Activated CD4-positive, alpha-beta T cell treated with anti-CD3 and anti-CD28 coated beads, Interleukin-2, amount 10 ng/mL, durations not matched to agents 7 days and 5 days (primary cell): ENCODE data around the gene FREM3. TPM values are rescaled to one million over a fixed set of nuclear protein-coding genes. Genes with fewer than 3 reads are reported as not detected.

Experiments used
- CTCF ChIA-PET: fragments of 350-600 bp; sonication (Branson Sonifier 250); formaldehyde crosslinking; loops from one replicate; lab custom pipeline; 2021; ENCODE audit warnings: antibody characterized with exemption; lab: Charles Lee
- POLR2A ChIA-PET: fragments of 350-600 bp; sonication (Branson Sonifier 250); formaldehyde crosslinking; loops from one replicate; lab custom pipeline; 2021; ENCODE audit warnings: antibody characterized with exemption; lab: Charles Lee
- DNase-seq: peaks from one replicate; pipeline ENCODE4 v3.0.0-alpha.2; 2020
- H3K27ac Mint-ChIP-seq: one replicate; pipeline ENCODE4 v1.8.0; 2021; ENCODE audit warnings: mild to moderate bottlenecking, moderate library complexity, mixed read lengths
- H3K27me3 Mint-ChIP-seq: one replicate; pipeline ENCODE4 v1.8.0; 2021; ENCODE audit warnings: mixed read lengths
- H3K36me3 Mint-ChIP-seq: one replicate; pipeline ENCODE4 v1.8.0; 2021; ENCODE audit warnings: low read depth, mixed read lengths
- H3K4me1 Mint-ChIP-seq: one replicate; pipeline ENCODE4 v1.8.0; 2021; ENCODE audit warnings: mixed read lengths
- H3K4me3 Mint-ChIP-seq: one replicate; pipeline ENCODE4 v1.8.0; 2021; ENCODE audit warnings: mild to moderate bottlenecking, moderate library complexity, mixed read lengths
- H3K9me3 Mint-ChIP-seq: one replicate; pipeline ENCODE4 v1.8.0; 2021; ENCODE audit warnings: mixed read lengths
- total RNA-seq, 2 experiments: library from RNA; stranded (reverse); gene quantifications; one replicate each; pipeline ENCODE4 v1.2.3, GENCODE V29; 2021

The FREM3 gene
- total RNA-seq, 2 experiments from 2014 or later: not detected

DNA sequence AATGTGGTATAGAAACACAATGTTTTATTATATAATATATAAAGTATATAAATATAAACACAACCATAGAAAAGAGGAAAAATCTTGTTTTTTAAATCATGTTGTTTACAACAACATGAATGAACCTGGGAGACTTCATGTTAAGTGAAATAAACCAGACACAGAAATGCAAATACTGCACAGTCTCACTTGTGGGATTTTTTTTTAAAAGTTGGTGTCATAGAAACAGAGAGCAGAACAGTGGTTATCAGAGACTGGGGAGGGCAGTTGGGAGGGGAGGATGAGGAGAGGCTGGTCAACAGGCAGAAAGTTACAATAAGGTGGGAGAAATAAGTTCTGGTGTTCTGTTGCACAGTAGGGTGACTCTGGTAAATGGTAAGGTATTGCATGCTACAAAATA, 57.1 kb downstream of the FREM3 start:
- H3K4me3 Mint-ChIP-seq: no peak overlapping the region
- H3K4me1 Mint-ChIP-seq: no peaks in the 10 kb centered on the region
- H3K27me3 Mint-ChIP-seq: no peaks in the 10 kb centered on the region
- ChIA-PET POLR2A (no interaction called here), CTCF (no interaction called here)
- no peaks in the 10 kb centered on the region for H3K36me3 Mint-ChIP-seq
- H3K9me3 Mint-ChIP-seq: peaks cover 15% of the 10 kb centered on the region
- no peak overlapping the region for H3K27ac Mint-ChIP-seq
- no peak for DNase-seq

- H3K4me3 Mint-ChIP-seq: no peak overlapping the region
- H3K9me3 Mint-ChIP-seq: peaks cover 11% of the 10 kb centered on the region
- no peaks in the 10 kb centered on the region for H3K4me1 Mint-ChIP-seq
- DNase-seq: no peak
- H3K36me3 Mint-ChIP-seq: no peaks in the 10 kb centered on the region
- H3K27ac Mint-ChIP-seq: no peak overlapping the region
- POLR2A ChIA-PET: no interaction called here
- no peaks in the 10 kb centered on the region for H3K27me3 Mint-ChIP-seq
- CTCF ChIA-PET: no interaction called here
Measured at GRCh38 chr4:143642611-143643010, 57.9 kb downstream of the FREM3 start.

DNA sequence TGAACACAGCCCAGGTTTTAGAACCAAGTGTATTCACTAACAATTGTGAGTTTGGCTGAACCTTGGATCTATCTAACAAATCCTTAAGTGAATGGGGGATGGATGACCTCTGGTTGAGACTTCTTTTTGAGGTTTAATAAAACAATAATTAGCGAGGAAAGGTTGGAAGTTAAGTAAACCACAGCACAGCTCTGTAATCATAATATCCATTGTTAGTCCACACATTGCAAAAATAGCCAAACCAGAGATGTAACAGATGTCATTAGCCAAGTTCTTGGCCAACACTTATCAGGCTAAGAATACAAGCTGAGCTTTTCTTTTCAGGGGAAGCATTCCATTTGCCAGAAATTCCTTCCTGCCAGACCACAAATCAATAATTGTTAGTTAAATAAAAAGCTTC, 59.1 kb downstream of the FREM3 start:
- DNase-seq: no peak
- Mint-ChIP-seq H3K9me3 (peaks cover under 1% of the 10 kb centered on the region), H3K36me3 (no peaks in the 10 kb centered on the region), H3K27me3 (no peaks in the 10 kb centered on the region), H3K27ac (no peak overlapping the region), H3K4me1 (no peaks in the 10 kb centered on the region), H3K4me3 (no peak overlapping the region)
- ChIA-PET CTCF (no interaction called here), POLR2A (no interaction called here)

DNA sequence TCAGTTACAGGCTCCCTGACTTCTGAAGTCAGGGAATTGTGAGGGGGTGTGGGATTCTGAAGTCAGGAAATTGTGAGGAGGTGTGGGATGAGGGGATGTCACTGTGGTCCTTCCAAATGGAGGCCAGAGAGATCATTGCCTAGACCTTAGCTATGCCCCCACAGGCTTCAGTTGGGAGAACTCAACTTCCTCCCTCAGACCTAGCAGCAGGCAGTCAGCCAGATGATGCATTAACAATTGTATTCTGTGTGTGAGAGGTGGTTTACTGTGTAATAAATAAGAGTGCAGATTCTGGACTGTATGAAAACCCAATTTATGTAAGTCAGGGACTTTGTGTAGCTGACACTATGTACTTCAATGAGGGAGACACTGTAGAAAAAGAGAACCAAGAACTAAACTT, 65.7 kb downstream of the FREM3 start:
- no peaks in the 10 kb centered on the region for H3K9me3 Mint-ChIP-seq
- no peak overlapping the region for H3K4me3 Mint-ChIP-seq
- no peaks in the 10 kb centered on the region for H3K4me1 Mint-ChIP-seq
- CTCF ChIA-PET: no interaction called here
- peaks cover 7% of the 10 kb centered on the region for H3K27me3 Mint-ChIP-seq
- POLR2A ChIA-PET: no interaction called here
- no peak for DNase-seq
- no peaks in the 10 kb centered on the region for H3K36me3 Mint-ChIP-seq
- no peak overlapping the region for H3K27ac Mint-ChIP-seq

GRCh38 chr4:143633833-143634232, 66.6 kb downstream of the FREM3 start:
- peaks cover 7% of the 10 kb centered on the region for H3K27me3 Mint-ChIP-seq
- no peaks in the 10 kb centered on the region for H3K36me3 Mint-ChIP-seq
- ChIA-PET CTCF (no interaction called here), POLR2A (no interaction called here)
- H3K4me1 Mint-ChIP-seq: no peaks in the 10 kb centered on the region
- H3K27ac Mint-ChIP-seq: no peak overlapping the region
- no peaks in the 10 kb centered on the region for H3K9me3 Mint-ChIP-seq
- DNase-seq: no peak
- no peak overlapping the region for H3K4me3 Mint-ChIP-seq

DNA sequence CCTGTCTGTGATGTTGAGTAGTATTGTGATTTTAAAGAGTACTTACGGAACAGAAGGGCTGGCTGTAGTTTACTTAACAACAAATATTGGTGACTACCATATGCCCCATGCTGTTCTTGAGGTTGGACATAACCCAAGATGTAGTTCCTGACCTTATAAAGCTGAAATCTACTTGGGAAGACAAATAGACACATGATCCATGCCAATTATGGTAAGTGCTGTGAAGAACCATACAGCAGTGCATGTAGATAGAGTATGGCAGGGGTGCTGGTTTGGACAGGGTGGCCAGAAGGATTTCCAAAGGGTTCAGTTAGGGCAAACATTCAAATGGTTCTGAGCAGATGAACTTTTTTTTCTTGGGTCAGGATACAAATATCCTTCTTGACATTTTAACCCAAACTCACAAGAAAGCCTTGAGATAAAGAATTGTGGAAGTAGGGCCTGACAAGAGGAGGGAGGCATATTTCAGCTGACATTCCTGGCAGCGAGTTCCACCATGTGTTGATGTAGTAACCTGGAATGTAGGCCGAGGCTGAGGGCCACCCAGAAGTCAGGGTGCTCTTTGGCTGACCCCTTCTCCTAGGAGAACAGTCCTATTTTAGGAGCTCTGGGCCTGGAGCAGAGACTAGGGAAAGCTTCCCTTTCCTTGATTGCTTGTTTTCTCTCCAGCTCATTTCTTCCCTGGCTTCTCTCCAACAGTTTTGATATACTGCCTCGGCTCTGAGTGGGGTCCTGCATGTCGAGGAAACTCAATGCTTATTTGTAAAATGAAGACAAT, 74.2 kb downstream of the FREM3 start:
- Mint-ChIP-seq H3K36me3 (no peaks in the 10 kb centered on the region), H3K27me3 (peaks cover 2% of the 10 kb centered on the region), H3K27ac (no peak overlapping the region), H3K4me3 (no peak overlapping the region), H3K9me3 (peaks cover 4% of the 10 kb centered on the region), H3K4me1 (no peaks in the 10 kb centered on the region)
- ChIA-PET CTCF (interaction anchor here (0.6 kb wide), 1 partner anchor 11 kb away, joined by 5 read pairs; no protein-coding TSS in a partner anchor), POLR2A (no interaction called here)
- no peak for DNase-seq

- DNase-seq: no peak
- H3K4me3 Mint-ChIP-seq: no peak overlapping the region
- no peaks in the 10 kb centered on the region for H3K36me3 Mint-ChIP-seq
- H3K27me3 Mint-ChIP-seq: peaks cover 2% of the 10 kb centered on the region
- H3K9me3 Mint-ChIP-seq: peaks cover 4% of the 10 kb centered on the region
- POLR2A ChIA-PET: no interaction called here
- no peaks in the 10 kb centered on the region for H3K4me1 Mint-ChIP-seq
- no peak overlapping the region for H3K27ac Mint-ChIP-seq
- CTCF ChIA-PET: no interaction called here
Measured at GRCh38 chr4:143625632-143626031, 74.8 kb downstream of the FREM3 start.

GRCh38 chr4:143623896-143624295, 76.6 kb downstream of the FREM3 start:
- POLR2A ChIA-PET: no interaction called here
- Mint-ChIP-seq H3K27ac (no peak overlapping the region), H3K27me3 (peaks cover 5% of the 10 kb centered on the region), H3K4me3 (no peak overlapping the region), H3K4me1 (no peaks in the 10 kb centered on the region), H3K9me3 (peaks cover 4% of the 10 kb centered on the region), H3K36me3 (no peaks in the 10 kb centered on the region)
- CTCF ChIA-PET: no interaction called here
- DNase-seq: no peak

DNA sequence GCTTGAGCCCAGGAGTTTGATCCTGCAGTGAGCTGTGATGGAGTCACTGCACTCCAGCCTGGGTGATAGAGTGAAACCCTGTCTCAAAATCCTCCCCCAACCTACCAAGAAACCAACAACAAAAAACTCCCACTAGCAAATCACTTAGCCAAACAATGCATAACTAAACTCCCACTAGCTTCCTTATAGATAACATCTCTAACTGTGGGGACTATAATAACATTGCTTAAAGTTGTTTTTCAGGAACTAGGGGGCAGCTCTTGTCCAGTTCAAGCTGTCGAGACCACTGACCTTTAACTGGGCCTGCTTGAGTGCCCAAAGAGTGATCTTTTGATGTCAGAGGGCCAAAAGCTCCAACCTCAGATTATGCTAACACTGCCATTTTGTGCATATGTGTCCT, 81.7 kb downstream of the FREM3 start:
- Mint-ChIP-seq H3K4me1 (peaks cover 6% of the 10 kb centered on the region), H3K27me3 (peaks cover 11% of the 10 kb centered on the region), H3K27ac (no peak overlapping the region), H3K4me3 (no peak overlapping the region), H3K9me3 (no peaks in the 10 kb centered on the region), H3K36me3 (no peaks in the 10 kb centered on the region)
- DNase-seq: no peak
- ChIA-PET POLR2A (no interaction called here), CTCF (interaction anchor here (0.6 kb wide), 1 partner anchor 13 kb away, joined by 3 read pairs; no protein-coding TSS in a partner anchor)

DNA sequence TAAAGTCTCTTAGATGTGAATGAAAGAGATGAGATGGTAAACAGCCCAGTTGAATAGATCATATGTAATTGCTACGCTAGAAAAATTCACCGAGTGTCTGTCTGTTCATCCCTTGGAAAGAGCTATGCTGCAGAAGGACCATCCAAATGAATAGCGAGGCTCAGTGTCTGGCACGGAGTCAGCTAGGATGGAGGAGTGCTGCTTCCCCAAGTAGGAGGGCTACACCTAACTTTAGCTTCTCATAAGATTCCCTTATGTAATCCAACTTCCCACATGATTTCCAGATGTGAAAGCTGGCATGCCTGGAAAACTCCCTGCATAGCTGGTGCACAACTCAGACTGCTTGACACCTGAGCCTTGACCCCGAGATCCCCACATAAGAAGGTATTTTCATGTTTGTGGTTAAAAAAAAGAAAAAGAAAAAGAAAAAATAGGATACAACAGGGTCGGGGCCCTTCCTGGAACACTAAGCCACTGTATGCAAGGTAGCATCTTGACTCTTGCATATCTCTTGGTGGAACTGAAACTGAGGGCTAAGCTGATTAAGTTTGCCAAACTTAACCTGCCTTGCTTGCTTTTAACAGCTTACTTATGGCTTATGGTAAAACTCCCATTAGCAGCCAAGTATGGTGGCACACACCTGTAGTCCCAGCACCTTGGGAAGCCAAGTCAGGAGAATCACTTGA, 82.3 kb downstream of the FREM3 start:
- DNase-seq: no peak
- Mint-ChIP-seq H3K4me3 (no peak overlapping the region), H3K27me3 (peaks cover 14% of the 10 kb centered on the region), H3K4me1 (peaks cover 6% of the 10 kb centered on the region), H3K27ac (no peak overlapping the region), H3K9me3 (no peaks in the 10 kb centered on the region), H3K36me3 (no peaks in the 10 kb centered on the region)
- POLR2A ChIA-PET: no interaction called here
- CTCF ChIA-PET: interaction anchor here (0.6 kb wide), 1 partner anchor 12 kb away, joined by 3 read pairs; no protein-coding TSS in a partner anchor

DNA sequence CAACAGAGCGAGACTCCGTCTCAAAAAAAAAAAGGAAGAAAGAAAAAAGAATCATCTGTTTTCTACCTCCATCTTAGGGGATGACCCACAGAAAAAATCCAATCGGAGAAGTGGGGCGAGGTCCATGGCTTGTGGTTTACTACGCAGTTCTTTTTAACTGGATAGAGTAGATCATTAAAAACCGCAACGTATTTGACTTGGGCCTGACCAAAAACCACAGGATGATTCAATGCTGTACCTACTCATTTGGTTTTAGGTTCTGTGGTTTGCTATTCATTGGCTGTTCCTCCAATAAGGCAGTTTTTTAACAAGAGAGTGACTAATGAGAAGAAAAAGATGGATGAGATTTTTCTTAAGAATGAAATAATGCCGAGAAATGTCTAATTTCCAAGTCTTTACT, 83.7 kb downstream of the FREM3 start:
- no peaks in the 10 kb centered on the region for H3K36me3 Mint-ChIP-seq
- ChIA-PET CTCF (no interaction called here), POLR2A (no interaction called here)
- H3K27me3 Mint-ChIP-seq: peaks cover 21% of the 10 kb centered on the region
- H3K9me3 Mint-ChIP-seq: no peaks in the 10 kb centered on the region
- H3K4me1 Mint-ChIP-seq: peaks cover 6% of the 10 kb centered on the region
- DNase-seq: peak; percentile 21
- H3K27ac Mint-ChIP-seq: no peak overlapping the region
- H3K4me3 Mint-ChIP-seq: no peak overlapping the region

DNA sequence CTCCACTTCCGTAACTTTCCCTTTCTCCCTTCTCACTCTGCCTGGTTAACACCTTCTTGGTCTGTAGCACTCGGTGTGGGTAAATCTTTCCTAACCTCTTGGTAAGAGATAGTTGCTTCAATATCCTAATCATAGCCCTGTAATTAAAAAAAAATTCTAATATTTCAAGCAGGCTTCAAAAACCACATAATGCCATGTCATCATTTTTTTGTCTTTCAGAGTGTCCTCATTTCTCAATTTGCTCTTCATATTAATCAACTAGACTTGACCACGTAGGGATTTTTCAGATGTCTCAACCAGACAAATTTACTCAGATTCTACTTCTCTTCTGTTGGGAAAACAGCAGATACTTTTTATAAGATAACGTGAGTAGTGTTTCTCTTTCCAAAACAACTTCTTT, 91.0 kb downstream of the FREM3 start:
- Mint-ChIP-seq H3K27ac (no peak overlapping the region), H3K36me3 (no peaks in the 10 kb centered on the region), H3K4me1 (no peaks in the 10 kb centered on the region), H3K9me3 (no peaks in the 10 kb centered on the region), H3K4me3 (no peak overlapping the region), H3K27me3 (peaks cover 13% of the 10 kb centered on the region)
- no peak for DNase-seq
- ChIA-PET CTCF (no interaction called here), POLR2A (no interaction called here)

GRCh38 chr4:143606480-143606879, 94.0 kb downstream of the FREM3 start:
- Mint-ChIP-seq H3K27ac (no peak overlapping the region), H3K9me3 (no peaks in the 10 kb centered on the region), H3K27me3 (peaks cover 3% of the 10 kb centered on the region), H3K36me3 (no peaks in the 10 kb centered on the region), H3K4me3 (no peak overlapping the region), H3K4me1 (no peaks in the 10 kb centered on the region)
- ChIA-PET CTCF (interaction anchor here (1.1 kb wide), 1 partner anchor 12 kb away, joined by 3 read pairs; no protein-coding TSS in a partner anchor), POLR2A (no interaction called here)
- no peak for DNase-seq
